Neural progenitor cell (in vitro differentiated cells): ENCODE results near the gene ZDHHC13.

ENCODE experiments used
- EZH2 ChIP-seq: fragments of 200-600 bp; sonication (generic); IDR thresholded peaks from 2 replicates; pipeline ENCODE4 v1.6.1; 2017; ENCODE audit warnings: antibody characterized with exemption, mild to moderate bottlenecking, moderate library complexity
- EZH2phosphoT487 ChIP-seq: fragments of 200-600 bp; sonication (generic); IDR thresholded peaks from 2 replicates; pipeline ENCODE4 v1.6.1; 2017; ENCODE audit warnings: antibody characterized with exemption
- TF ChIP-seq, protein P1 (sequence below): fragments of 200-600 bp; sonication (generic); IDR thresholded peaks from 2 replicates; pipeline ENCODE4 v1.5.1; 2017; ENCODE audit warnings: antibody characterized with exemption, mild to moderate bottlenecking

DNA sequence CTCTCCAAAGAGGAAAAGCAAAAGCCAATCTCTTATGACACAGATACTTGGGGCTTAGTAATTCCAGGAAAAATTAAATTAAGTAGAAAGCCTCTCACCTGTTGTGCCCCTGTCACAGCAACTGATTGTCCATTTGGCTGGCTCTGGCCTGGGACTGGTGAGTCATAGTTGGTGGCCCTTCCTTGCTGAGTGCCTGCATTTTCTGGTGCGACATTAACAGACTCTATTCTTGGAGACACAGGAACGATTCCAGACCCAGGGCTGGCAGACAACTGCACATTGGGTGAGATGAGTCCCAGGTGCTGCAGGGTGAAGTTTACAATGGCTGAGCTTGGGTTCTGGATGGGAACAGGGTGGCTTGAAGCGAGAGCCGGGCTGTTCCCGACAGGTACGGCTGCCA lies 108.2 kb downstream of the ZDHHC13 start:
- TF ChIP-seq EZH2phosphoT487 (no peak), EZH2 (no peak)
- TF ChIP-seq, protein P1, sequence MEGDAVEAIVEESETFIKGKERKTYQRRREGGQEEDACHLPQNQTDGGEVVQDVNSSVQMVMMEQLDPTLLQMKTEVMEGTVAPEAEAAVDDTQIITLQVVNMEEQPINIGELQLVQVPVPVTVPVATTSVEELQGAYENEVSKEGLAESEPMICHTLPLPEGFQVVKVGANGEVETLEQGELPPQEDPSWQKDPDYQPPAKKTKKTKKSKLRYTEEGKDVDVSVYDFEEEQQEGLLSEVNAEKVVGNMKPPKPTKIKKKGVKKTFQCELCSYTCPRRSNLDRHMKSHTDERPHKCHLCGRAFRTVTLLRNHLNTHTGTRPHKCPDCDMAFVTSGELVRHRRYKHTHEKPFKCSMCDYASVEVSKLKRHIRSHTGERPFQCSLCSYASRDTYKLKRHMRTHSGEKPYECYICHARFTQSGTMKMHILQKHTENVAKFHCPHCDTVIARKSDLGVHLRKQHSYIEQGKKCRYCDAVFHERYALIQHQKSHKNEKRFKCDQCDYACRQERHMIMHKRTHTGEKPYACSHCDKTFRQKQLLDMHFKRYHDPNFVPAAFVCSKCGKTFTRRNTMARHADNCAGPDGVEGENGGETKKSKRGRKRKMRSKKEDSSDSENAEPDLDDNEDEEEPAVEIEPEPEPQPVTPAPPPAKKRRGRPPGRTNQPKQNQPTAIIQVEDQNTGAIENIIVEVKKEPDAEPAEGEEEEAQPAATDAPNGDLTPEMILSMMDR, result no peak
